OCI-LY7 (cell line): ENCODE data around the gene ZSCAN32. TPM values are rescaled to one million over a fixed set of nuclear protein-coding genes. Genes with fewer than 3 reads are reported as not detected.

Experiments
- BruUV-seq: library from RNA; stranded (reverse); fragments of 400-500 nt; replicated peaks from 2 replicates; lab custom pipeline; 2021; lab: Mats Ljungman, UMichigan
- CTCF ChIA-PET: fragments of 300-600 bp; sonication (Branson Sonifier 250); formaldehyde crosslinking; loops from one replicate; lab custom pipeline; 2022; ENCODE audit warnings: antibody characterized with exemption; ENCODE audit not compliant: unreplicated experiment; lab: Charles Lee
- POLR2A ChIA-PET: fragments of 300-600 bp; sonication (Branson Sonifier 250); formaldehyde crosslinking; loops from one replicate; lab custom pipeline; 2022; ENCODE audit warnings: antibody characterized with exemption; lab: Charles Lee
- DNase-seq: peaks from one replicate; pipeline ENCODE4 v3.0.0-alpha.2; 2015; ENCODE audit warnings: low spot score
- H2AFZ ChIP-seq: fragments of 200-600 bp; sonication (generic), shearing (Covaris generic); 2 replicates; pipeline ENCODE4 v1.6.1; 2014; ENCODE audit warnings: mild to moderate bottlenecking, antibody characterized with exemption, low read length, moderate library complexity
- H3K27ac ChIP-seq: fragments of 200-600 bp; sonication (generic); 2 replicates; pipeline ENCODE4 v1.5.1; 2014; ENCODE audit warnings: mixed run types, low read depth, mild to moderate bottlenecking, moderate library complexity, low read length, inconsistent platforms; ENCODE audit not compliant: poor library complexity, severe bottlenecking
- H3K36me3 ChIP-seq: fragments of 200-600 bp; sonication (generic); 2 replicates; pipeline ENCODE4 v1.6.1; 2014; ENCODE audit warnings: mild to moderate bottlenecking, antibody characterized with exemption, low read length, moderate library complexity, mixed read lengths; ENCODE audit not compliant: insufficient read depth
- H3K4me1 ChIP-seq: fragments of 200-600 bp; sonication (generic); 2 replicates; pipeline ENCODE4 v1.5.1; 2014; ENCODE audit warnings: mild to moderate bottlenecking, low read length; ENCODE audit not compliant: insufficient read depth, poor library complexity, severe bottlenecking
- H3K4me2 ChIP-seq: fragments of 200-600 bp; sonication (generic); 2 replicates; pipeline ENCODE4 v1.6.1; 2014; ENCODE audit warnings: mild to moderate bottlenecking, low read length
- H3K4me3 ChIP-seq: fragments of 200-600 bp; sonication (generic); 2 replicates; pipeline ENCODE4 v1.5.1; 2014; ENCODE audit warnings: mild to moderate bottlenecking, low read depth, low read length; ENCODE audit not compliant: poor library complexity, severe bottlenecking
- H3K79me2 ChIP-seq: fragments of 200-600 bp; sonication (generic); 2 replicates; pipeline ENCODE4 v1.6.1; 2016; ENCODE audit warnings: low read depth, mild to moderate bottlenecking, low read length, moderate library complexity, mixed read lengths; ENCODE audit not compliant: insufficient read depth
- H3K9me2 ChIP-seq: fragments of 200-600 bp; sonication (generic); 2 replicates; pipeline ENCODE4 v1.6.1; 2016; ENCODE audit warnings: mild to moderate bottlenecking, low read length, mixed read lengths; ENCODE audit not compliant: insufficient read depth
- H3K9me3 ChIP-seq: fragments of 200-600 bp; sonication (generic); 2 replicates; pipeline ENCODE4 v1.6.1; 2014; ENCODE audit warnings: mild to moderate bottlenecking, mixed run types, low read length, mixed read lengths
- H4K20me1 ChIP-seq: fragments of 200-600 bp; sonication (generic); 2 replicates; pipeline ENCODE4 v1.6.1; 2014; ENCODE audit warnings: mild to moderate bottlenecking, antibody characterized with exemption, low read length, moderate library complexity, mixed read lengths; ENCODE audit not compliant: insufficient read depth
- CTCF ChIP-seq: fragments of 200-600 bp; sonication (generic); conservative IDR thresholded peaks from 2 replicates; pipeline ENCODE4 v1.5.1; 2014; ENCODE audit warnings: mild to moderate bottlenecking, antibody characterized with exemption, low read length, moderate library complexity, mixed read lengths
- EZH2phosphoT487 ChIP-seq: fragments of 200-600 bp; sonication (generic); IDR thresholded peaks from 2 replicates; pipeline ENCODE4 v1.6.1; 2018; ENCODE audit warnings: low read depth, borderline replicate concordance, mild to moderate bottlenecking, mixed run types, antibody characterized with exemption, low read length, moderate library complexity, mixed read lengths
- intact Hi-C: fragments of 100-400 bp; cut with micrococcal nuclease; formaldehyde crosslinking; loops from one replicate; pipeline ENCODE4 v1.10.0; 2022; ENCODE audit not compliant: unreplicated experiment
- total RNA-seq, 2 experiments: library from RNA; depleted of rRNA in 1 of 2; stranded (reverse); fragments of >200 nt in 1 of 2; shearing (Covaris generic) in 1 of 2; gene quantifications; 2 replicates each; pipeline ENCODE4 v1.2.3, GENCODE V29; 2014 to 2022

ZSCAN32 gene
- total RNA-seq, 2 experiments from 2014 or later = 17.0 to 19.4 TPM

DNA sequence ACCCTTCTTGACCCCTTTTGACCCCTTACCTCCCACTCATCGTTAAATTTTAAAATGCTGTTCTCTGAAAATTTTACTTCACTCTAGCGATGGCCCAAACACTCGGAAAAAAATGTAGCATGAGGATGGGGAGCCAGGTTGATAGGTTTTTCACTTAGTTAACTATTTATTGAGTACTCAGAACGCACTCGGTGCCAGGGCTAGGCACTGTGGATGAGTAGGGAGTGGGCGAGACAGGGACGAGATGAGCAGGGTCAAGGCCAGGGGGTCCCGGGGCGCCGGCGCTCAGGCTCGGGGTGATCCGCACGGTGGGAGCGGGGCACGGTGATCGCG lies 392 bp downstream of the ZSCAN32 start:
- Histone ChIP-seq H3K4me2 (peak overlapping the region; percentile 76), H4K20me1 (no peaks in the 10 kb centered on the region), H3K36me3 (peaks cover 59% of the 10 kb centered on the region), H3K9me3 (no peaks in the 10 kb centered on the region), H3K9me2 (no peaks in the 10 kb centered on the region), H3K4me3 (peak overlapping the region; percentile 76), H3K4me1 (peaks cover 36% of the 10 kb centered on the region), H3K79me2 (peaks cover 56% of the 10 kb centered on the region), H2AFZ (peak overlapping the region; percentile 51), H3K27ac (peak overlapping the region; percentile 31)
- intact Hi-C loops = loop anchor here (1.0 to 5.0 kb wide), 4 partner anchors 52 to 118 kb away; partner anchors contain the start of gene CLUAP1
- TF ChIP-seq CTCF = no peak
- no peak for TF ChIP-seq EZH2phosphoT487
- TSS peak; percentile 82 for BruUV-seq
- POLR2A ChIA-PET = interaction anchor here (0.9 to 1.2 kb wide), 4 partner anchors 9 to 133 kb away, joined by 3 to 4 read pairs (median 3); no protein-coding TSS in a partner anchor
- no peak for DNase-seq
- CTCF ChIA-PET = no interaction called here

DNA sequence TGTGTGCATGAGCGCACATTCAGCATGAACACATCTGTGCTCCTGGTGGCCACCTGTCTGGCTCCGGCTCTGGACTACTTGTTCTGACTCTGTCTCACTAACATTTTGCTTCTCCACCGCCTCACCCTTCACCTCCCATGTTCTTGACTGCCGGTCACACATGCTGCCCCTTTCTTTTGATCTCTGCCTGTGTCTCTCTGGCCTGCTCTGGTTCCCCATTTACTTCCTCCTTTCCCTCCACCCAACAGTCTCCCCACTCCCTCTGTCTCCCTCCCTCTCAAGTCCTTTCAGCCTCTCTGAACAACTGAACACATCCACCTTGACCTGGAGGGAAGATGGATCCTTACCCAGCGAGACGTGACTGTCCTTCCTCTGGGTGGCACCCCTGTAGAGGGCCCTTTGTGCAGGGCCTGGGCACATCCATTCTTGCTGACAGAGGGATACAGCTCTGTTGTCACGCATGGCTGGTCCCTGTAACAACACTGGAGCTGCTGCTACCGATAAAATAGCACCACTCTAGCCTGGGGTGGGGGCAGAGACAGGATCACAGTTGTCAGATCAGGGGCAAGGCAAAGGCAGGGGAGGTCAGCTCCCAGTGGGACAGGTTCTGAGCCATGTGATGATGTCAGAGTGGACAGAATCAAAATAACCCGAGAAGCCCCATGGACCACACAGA lies 11.0 kb downstream of the ZSCAN32 start:
- Histone ChIP-seq H3K9me3 (no peaks in the 10 kb centered on the region), H3K27ac (no peak overlapping the region), H3K4me1 (peaks cover 8% of the 10 kb centered on the region), H3K4me2 (no peak overlapping the region), H3K36me3 (peaks cover 75% of the 10 kb centered on the region), H3K4me3 (no peak overlapping the region), H2AFZ (no peak overlapping the region), H3K9me2 (no peaks in the 10 kb centered on the region), H3K79me2 (0 out of 2 replicates have a peak, but pooled peaks cover 6% of the 10 kb centered on the region), H4K20me1 (no peaks in the 10 kb centered on the region)
- peak; percentile 27 for DNase-seq
- TF ChIP-seq CTCF (no peak), EZH2phosphoT487 (no peak)
- intact Hi-C loops = no loop called here
- POLR2A ChIA-PET = no interaction called here
- BruUV-seq = no TSS peak
- CTCF ChIA-PET = no interaction called here

DNA sequence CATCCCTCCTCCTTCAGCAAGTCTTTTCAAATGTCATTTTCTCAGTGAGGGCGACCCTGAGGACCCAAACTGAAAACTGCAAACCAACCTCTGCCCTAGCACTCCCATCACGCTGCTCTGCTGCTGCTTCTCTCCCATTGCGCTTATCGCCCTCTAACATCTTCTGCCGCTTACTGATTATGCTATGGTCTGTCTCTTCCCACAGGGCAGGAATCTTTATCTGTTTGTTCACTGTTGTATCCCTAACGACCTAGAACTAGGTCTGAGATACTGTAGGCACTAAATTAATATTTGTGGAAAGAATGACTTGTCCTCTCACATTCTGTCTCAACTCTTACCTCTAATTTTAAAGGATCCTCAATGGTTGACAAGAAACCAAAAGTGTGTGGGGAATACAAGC lies 12.5 kb downstream of the ZSCAN32 start:
- Histone ChIP-seq H4K20me1 (no peaks in the 10 kb centered on the region), H3K27ac (no peak overlapping the region), H3K4me3 (no peak overlapping the region), H3K79me2 (0 out of 2 replicates have a peak, but pooled peaks cover 6% of the 10 kb centered on the region), H3K4me2 (no peak overlapping the region), H3K4me1 (peaks cover 8% of the 10 kb centered on the region), H2AFZ (no peak overlapping the region), H3K9me3 (no peaks in the 10 kb centered on the region), H3K36me3 (peaks cover 76% of the 10 kb centered on the region), H3K9me2 (no peaks in the 10 kb centered on the region)
- TF ChIP-seq EZH2phosphoT487 (no peak), CTCF (no peak)
- no peak for DNase-seq
- BruUV-seq = no TSS peak
- intact Hi-C loops = no loop called here
- POLR2A ChIA-PET = interaction anchor here (0.7 kb wide), 1 partner anchor 12 kb away, joined by 4 read pairs; no protein-coding TSS in a partner anchor
- CTCF ChIA-PET = no interaction called here
